ENCODE measurements around the gene IGDCC3.

The IGDCC3 gene

GRCh38 chr15:65404186-65404872, 26.5 kb upstream of the IGDCC3 start:
- Histone ChIP-seq H3K36me3 (ENCODE audit: control insufficient read depth, insufficient read depth, low read length) (no peaks in the 10 kb centered on the region), H3K27me3 (replicated peaks; ENCODE audit: control insufficient read depth, insufficient read depth, low read length) (no peaks in the 10 kb centered on the region), H3K4me3 (replicated peaks; ENCODE audit: low read depth, low read length) (no peak overlapping the region)
- no peak for TF ChIP-seq CTCF (IDR thresholded peaks at IDR 0.05; ENCODE audit: insufficient read depth, low read length, poor library complexity, severe bottlenecking)
- DNase-seq (ENCODE audit: extremely low read depth, insufficient read length), result no peak

- DNase-seq (ENCODE audit: extremely low read depth, insufficient read length), result no peak
- Histone ChIP-seq H3K4me3 (replicated peaks; ENCODE audit: low read depth, low read length) (no peak overlapping the region), H3K36me3 (ENCODE audit: control insufficient read depth, insufficient read depth, low read length) (no peaks in the 10 kb centered on the region), H3K27me3 (replicated peaks; ENCODE audit: control insufficient read depth, insufficient read depth, low read length) (no peaks in the 10 kb centered on the region)
- TF ChIP-seq CTCF (IDR thresholded peaks at IDR 0.05; ENCODE audit: insufficient read depth, low read length, poor library complexity, severe bottlenecking), result no peak
Observed at GRCh38 chr15:65402961-65403360, 25.2 kb upstream of the IGDCC3 start.

GRCh38 chr15:65401611-65402240, 23.9 kb upstream of the IGDCC3 start:
- Histone ChIP-seq H3K36me3 (ENCODE audit: control insufficient read depth, insufficient read depth, low read length) (no peaks in the 10 kb centered on the region), H3K4me3 (replicated peaks; ENCODE audit: low read depth, low read length) (no peak overlapping the region), H3K27me3 (replicated peaks; ENCODE audit: control insufficient read depth, insufficient read depth, low read length) (no peaks in the 10 kb centered on the region; the same call in 1 of the 2 replicates)
- no peak for DNase-seq (ENCODE audit: extremely low read depth, insufficient read length)
- TF ChIP-seq CTCF (IDR thresholded peaks at IDR 0.05; ENCODE audit: insufficient read depth, low read length, poor library complexity, severe bottlenecking), result no peak

- Histone ChIP-seq H3K36me3 (ENCODE audit: control insufficient read depth, insufficient read depth, low read length) (no peaks in the 10 kb centered on the region), H3K4me3 (replicated peaks; ENCODE audit: low read depth, low read length) (no peak overlapping the region), H3K27me3 (replicated peaks; ENCODE audit: control insufficient read depth, insufficient read depth, low read length) (no peaks in the 10 kb centered on the region; the same call in 1 of the 2 replicates)
- no peak for DNase-seq (ENCODE audit: extremely low read depth, insufficient read length)
- peak; percentile 88 for TF ChIP-seq CTCF (IDR thresholded peaks at IDR 0.05; ENCODE audit: insufficient read depth, low read length, poor library complexity, severe bottlenecking)
Observed at GRCh38 chr15:65400760-65401610, 23.2 kb upstream of the IGDCC3 start.

GRCh38 chr15:65399997-65400396, 22.2 kb upstream of the IGDCC3 start:
- DNase-seq (ENCODE audit: extremely low read depth, insufficient read length), result no peak
- TF ChIP-seq CTCF (IDR thresholded peaks at IDR 0.05; ENCODE audit: insufficient read depth, low read length, poor library complexity, severe bottlenecking), result no peak
- H3K36me3 ChIP-seq (ENCODE audit: control insufficient read depth, insufficient read depth, low read length), result no peaks in the 10 kb centered on the region
- no peak overlapping the region for H3K4me3 ChIP-seq (replicated peaks; ENCODE audit: low read depth, low read length)
- H3K27me3 ChIP-seq (replicated peaks; ENCODE audit: control insufficient read depth, insufficient read depth, low read length), result no peaks in the 10 kb centered on the region; the same call in 1 of the 2 replicates
